CD8-positive, alpha-beta memory T cell (primary cell): ENCODE results near the gene TAGLN. TPM values are rescaled to one million over a fixed set of nuclear protein-coding genes. Genes with fewer than 3 reads are reported as not detected.

Experiments
- CTCF ChIA-PET: fragments of 350-600 bp; sonication (Branson Sonifier 250); formaldehyde crosslinking; loops from one replicate; lab custom pipeline; 2021; ENCODE audit warnings: antibody characterized with exemption; lab: Charles Lee
- POLR2A ChIA-PET: fragments of 350-600 bp; sonication (Branson Sonifier 250); formaldehyde crosslinking; loops from one replicate; lab custom pipeline; 2021; ENCODE audit warnings: antibody characterized with exemption; lab: Charles Lee
- DNase-seq, 5 donors: peaks; one replicate each; pipeline versions ENCODE4 v3.0.0 to v3.0.0-alpha.2; 2020 to 2022; ENCODE audit warnings: mixed read lengths in 1 of 5
- H3K27ac ChIP-seq: one replicate; pipeline ENCODE4 v1.7.0; 2013; ENCODE audit warnings: low read depth, mild to moderate bottlenecking, low read length, moderate library complexity
- H3K27me3 ChIP-seq: 2 replicates; pipeline ENCODE4 v1.7.0; 2013; ENCODE audit warnings: low read length, mild to moderate bottlenecking; ENCODE audit not compliant: insufficient read depth, poor library complexity, severe bottlenecking
- H3K36me3 ChIP-seq: 2 replicates; pipeline ENCODE4 v1.7.0; 2013; ENCODE audit warnings: mild to moderate bottlenecking, low read length, moderate library complexity; ENCODE audit not compliant: insufficient read depth
- H3K4me1 ChIP-seq: 2 replicates; pipeline ENCODE4 v1.7.0; 2013; ENCODE audit warnings: mild to moderate bottlenecking, low read length, moderate library complexity; ENCODE audit not compliant: insufficient read depth
- H3K4me3 ChIP-seq: 2 replicates; pipeline ENCODE4 v1.7.0; 2013; ENCODE audit warnings: mild to moderate bottlenecking, low read length
- H3K9me3 ChIP-seq: 2 replicates; pipeline ENCODE4 v1.7.0; 2013; ENCODE audit warnings: mild to moderate bottlenecking, low read length
- H3K27ac Mint-ChIP-seq, 8 donors: one replicate each; pipeline ENCODE4 v1.8.0; 2020 to 2021; ENCODE audit warnings: mixed read lengths in 8 of 8, mild to moderate bottlenecking in 6 of 8, inconsistent platforms in 3 of 8, moderate library complexity in 3 of 8
- H3K27me3 Mint-ChIP-seq, 2 donors: one replicate each; pipeline ENCODE4 v1.8.0; 2020 to 2021; ENCODE audit warnings: mixed read lengths in 2 of 2, mild to moderate bottlenecking in 1 of 2, moderate library complexity in 1 of 2
- H3K36me3 Mint-ChIP-seq, 3 donors: one replicate each; pipeline ENCODE4 v1.8.0; 2020 to 2021; ENCODE audit warnings: mixed read lengths in 3 of 3, inconsistent platforms in 1 of 3, mild to moderate bottlenecking in 1 of 3
- H3K4me1 Mint-ChIP-seq, 3 donors: one replicate each; pipeline ENCODE4 v1.8.0; 2020 to 2021; ENCODE audit warnings: mixed read lengths in 3 of 3, inconsistent platforms in 1 of 3, mild to moderate bottlenecking in 1 of 3
- H3K4me3 Mint-ChIP-seq, 7 donors: one replicate each; pipeline ENCODE4 v1.8.0; 2020 to 2021; ENCODE audit warnings: mixed read lengths in 7 of 7, mild to moderate bottlenecking in 6 of 7, moderate library complexity in 4 of 7, inconsistent platforms in 2 of 7
- H3K9me3 Mint-ChIP-seq, 5 donors: one replicate each; pipeline ENCODE4 v1.8.0; 2020 to 2022; ENCODE audit warnings: mixed read lengths in 5 of 5, mild to moderate bottlenecking in 3 of 5, moderate library complexity in 2 of 5, inconsistent platforms in 1 of 5
- polyA plus RNA-seq: library from polyadenylated mRNA; unstranded; fragments of 300-500 nt; fragmentation: Illumina TruSeq; gene quantifications from one replicate; pipeline ENCODE4 v1.2.3, GENCODE V29; 2021
- total RNA-seq, 2 experiments: library from RNA; stranded (reverse); gene quantifications; one replicate each; pipeline ENCODE4 v1.2.3, GENCODE V29; 2021

The TAGLN gene
- total and polyA plus RNA-seq, 3 experiments from 2014 or later = 0.35 to 2.2 (median 1.8) TPM

DNA sequence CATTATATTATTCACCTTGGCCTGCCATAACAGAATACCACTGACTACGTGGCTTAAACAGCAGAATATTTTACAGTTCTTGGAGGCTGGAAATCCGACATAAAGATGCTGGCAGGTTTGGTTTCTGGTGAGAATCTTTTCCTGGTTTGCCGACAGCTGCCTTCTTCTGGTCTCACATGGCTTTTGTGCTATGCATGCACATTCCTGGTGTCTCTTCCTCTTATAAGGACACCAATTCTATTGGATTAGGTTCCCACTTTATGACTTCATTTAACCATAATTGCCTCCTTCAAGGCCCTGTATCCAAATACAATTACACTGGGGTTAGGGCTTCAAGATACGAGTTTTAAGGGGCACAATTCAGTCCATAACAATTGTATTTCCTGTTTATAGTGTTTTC lies 50.4 kb downstream of the TAGLN start:
- Mint-ChIP-seq H3K9me3 (no peaks in the 10 kb centered on the region), H3K27me3 (no peaks in the 10 kb centered on the region), H3K4me3 (no peak overlapping the region), H3K27ac (peak overlapping the region in 1 of 8 donors; percentile 12), H3K36me3 (peaks cover 6 to 60% (median 19%) of the 10 kb centered on the region in 3 donors), H3K4me1 (peaks cover 0 to 4% (median 0%) of the 10 kb centered on the region in 3 donors)
- no peak overlapping the region for H3K4me3 ChIP-seq
- no peak for DNase-seq
- H3K9me3 ChIP-seq = no peaks in the 10 kb centered on the region
- ChIA-PET CTCF (no interaction called here), POLR2A (no interaction called here)
- no peaks in the 10 kb centered on the region for H3K27me3 ChIP-seq
- H3K4me1 ChIP-seq = no peaks in the 10 kb centered on the region
- H3K36me3 ChIP-seq = no peaks in the 10 kb centered on the region
- no peak overlapping the region for H3K27ac ChIP-seq

DNA sequence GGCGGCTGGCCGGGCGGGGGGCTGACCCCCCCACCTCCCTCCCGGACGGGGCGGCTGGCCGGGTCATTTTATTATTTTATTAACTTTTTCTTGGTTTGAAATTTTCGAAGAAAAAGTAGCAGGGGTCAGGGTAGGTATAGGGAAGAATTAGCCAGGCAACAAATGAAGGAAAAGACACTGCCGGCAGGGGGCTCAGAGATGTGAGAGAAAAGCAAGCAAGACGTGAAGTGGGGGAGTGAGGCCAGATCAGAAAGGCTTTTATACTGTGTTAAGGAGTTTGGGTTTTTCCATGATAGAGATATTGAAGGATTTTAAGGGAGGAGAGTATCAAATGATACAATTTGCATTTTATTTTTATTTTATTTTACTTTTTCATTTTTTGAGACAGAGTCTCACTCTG lies 52.3 kb downstream of the TAGLN start:
- DNase-seq = no peak
- H3K27me3 ChIP-seq = no peaks in the 10 kb centered on the region
- Mint-ChIP-seq H3K27me3 (no peaks in the 10 kb centered on the region), H3K4me1 (peaks cover 0 to 5% (median 0%) of the 10 kb centered on the region in 3 donors), H3K9me3 (no peaks in the 10 kb centered on the region), H3K36me3 (peaks cover 6 to 55% (median 13%) of the 10 kb centered on the region in 3 donors), H3K4me3 (no peak overlapping the region), H3K27ac (no peak overlapping the region)
- no peak overlapping the region for H3K4me3 ChIP-seq
- ChIA-PET POLR2A (no interaction called here), CTCF (no interaction called here)
- H3K36me3 ChIP-seq = no peaks in the 10 kb centered on the region
- no peak overlapping the region for H3K27ac ChIP-seq
- no peaks in the 10 kb centered on the region for H3K4me1 ChIP-seq
- no peaks in the 10 kb centered on the region for H3K9me3 ChIP-seq

DNA sequence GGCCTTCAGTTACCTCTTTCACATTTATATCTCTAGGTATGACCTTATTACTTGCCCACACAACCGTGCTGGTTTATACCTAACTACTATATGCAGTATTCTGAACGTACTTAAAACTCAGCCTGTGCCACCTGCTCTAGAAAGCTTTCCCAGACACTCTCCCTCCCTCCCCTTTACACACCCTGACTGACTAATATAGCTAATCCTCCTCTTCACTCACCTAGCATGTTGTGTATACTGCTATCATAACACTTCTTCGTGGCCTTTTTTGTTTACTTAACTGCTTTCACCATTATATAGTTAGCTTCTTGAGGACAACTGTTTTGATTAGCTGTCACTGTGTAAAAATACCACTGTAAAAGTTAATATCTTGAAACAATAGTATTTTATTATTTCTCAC lies 56.8 kb downstream of the TAGLN start:
- H3K27me3 Mint-ChIP-seq = no peaks in the 10 kb centered on the region
- peak overlapping the region in 3 of 8 donors; percentile 28 to 72 (median 29) for H3K27ac Mint-ChIP-seq
- H3K9me3 Mint-ChIP-seq = no peaks in the 10 kb centered on the region
- Histone ChIP-seq H3K4me1 (no peaks in the 10 kb centered on the region), H3K27ac (no peak overlapping the region), H3K36me3 (no peaks in the 10 kb centered on the region), H3K4me3 (no peak overlapping the region), H3K27me3 (no peaks in the 10 kb centered on the region), H3K9me3 (no peaks in the 10 kb centered on the region)
- H3K36me3 Mint-ChIP-seq = peaks cover 0 to 50% (median 11%) of the 10 kb centered on the region in 3 donors
- DNase-seq = no peak
- H3K4me3 Mint-ChIP-seq = no peak overlapping the region
- H3K4me1 Mint-ChIP-seq = peaks cover 0 to 8% (median 6%) of the 10 kb centered on the region in 3 donors
- CTCF ChIA-PET = no interaction called here
- POLR2A ChIA-PET = no interaction called here

DNA sequence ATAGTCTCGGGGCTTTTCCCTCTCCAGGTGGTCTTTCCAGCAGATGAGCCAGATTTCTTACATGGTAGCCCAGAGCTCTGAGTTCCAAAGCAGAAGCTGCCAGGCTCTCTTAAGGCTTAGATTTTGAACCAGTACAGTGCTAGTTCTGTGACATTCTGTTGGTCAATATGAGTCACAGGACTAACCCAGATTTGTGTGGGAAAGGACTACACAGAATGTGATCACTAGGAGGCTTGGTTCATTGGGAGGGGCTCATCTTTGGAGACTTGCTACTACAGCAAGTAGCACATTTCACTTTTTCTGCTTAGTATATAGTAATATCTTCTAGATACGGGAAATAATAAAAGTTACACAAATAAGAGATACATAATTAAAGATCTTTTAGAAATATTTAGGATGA lies 57.4 kb downstream of the TAGLN start:
- Histone ChIP-seq H3K4me1 (no peaks in the 10 kb centered on the region), H3K4me3 (no peak overlapping the region), H3K27ac (no peak overlapping the region), H3K9me3 (no peaks in the 10 kb centered on the region), H3K27me3 (no peaks in the 10 kb centered on the region), H3K36me3 (no peaks in the 10 kb centered on the region)
- Mint-ChIP-seq H3K36me3 (peaks cover 0 to 50% (median 10%) of the 10 kb centered on the region in 3 donors), H3K9me3 (no peaks in the 10 kb centered on the region), H3K4me1 (peaks cover 0 to 8% (median 6%) of the 10 kb centered on the region in 3 donors), H3K27me3 (no peaks in the 10 kb centered on the region), H3K4me3 (no peak overlapping the region), H3K27ac (no peak overlapping the region)
- DNase-seq = no peak
- ChIA-PET CTCF (no interaction called here), POLR2A (no interaction called here)

Other genes starting within 250 kb of the TAGLN start
- gene SIK3, start 100.9 kb upstream of the TAGLN start, total RNA-seq = 10 to 100 TPM; 42.8 to 48.7 TPM
- gene SIK3, start 100.9 kb upstream of the TAGLN start, polyA plus RNA-seq = 33.9 TPM
- gene PAFAH1B2, start 55.1 kb upstream of the TAGLN start, total RNA-seq = 10 to 100 TPM; 79.5 to 84.5 TPM
- gene PAFAH1B2, start 55.1 kb upstream of the TAGLN start, polyA plus RNA-seq = 15.9 TPM
- gene SIDT2, start 20.6 kb upstream of the TAGLN start, total RNA-seq = 10 to 100 TPM; 13.8 to 14.9 TPM
- 2.0 TPM for gene SIDT2, start 20.6 kb upstream of the TAGLN start, polyA plus RNA-seq
- gene PCSK7, start 32.7 kb downstream of the TAGLN start, total RNA-seq = 100 to 1,000 TPM in 1 of 2 experiments, 10 to 100 TPM in 1; 99.6 to 101 TPM
- gene PCSK7, start 32.7 kb downstream of the TAGLN start, polyA plus RNA-seq = 81.7 TPM
- 10 to 100 TPM; 25.1 to 25.3 TPM for gene RNF214, start 33.3 kb downstream of the TAGLN start, total RNA-seq
- gene RNF214, start 33.3 kb downstream of the TAGLN start, polyA plus RNA-seq = 35.0 TPM
- 1 to 10 TPM; 3.8 to 4.5 TPM for gene BACE1-AS, start 92.0 kb downstream of the TAGLN start, total RNA-seq
- 1.3 TPM for gene BACE1-AS, start 92.0 kb downstream of the TAGLN start, polyA plus RNA-seq
- 1 to 10 TPM; 2.5 to 2.9 TPM for gene BACE1, start 116.9 kb downstream of the TAGLN start, total RNA-seq
- gene BACE1, start 116.9 kb downstream of the TAGLN start, polyA plus RNA-seq = 2.0 TPM
- 10 to 100 TPM; 34.6 to 40.5 TPM for gene CEP164, start 128.5 kb downstream of the TAGLN start, total RNA-seq
- 25.7 TPM for gene CEP164, start 128.5 kb downstream of the TAGLN start, polyA plus RNA-seq